Upper lobe of right lung (tissue), 1 donor: ENCODE measurements around the gene NT5DC4. TPM values are rescaled to one million over a fixed set of nuclear protein-coding genes. Genes with fewer than 3 reads are reported as not detected.

ENCODE experiments used
- ATAC-seq: fragments of 200-7000 bp; cut with Tn5 transposase; one replicate; pipeline ENCODE4 v1.9.1; 2020; ENCODE audit warnings: mild to moderate bottlenecking, moderate library complexity
- DNase-seq: peaks from one replicate; pipeline ENCODE4 v3.0.0-alpha.2; 2020
- H3K27ac ChIP-seq: fragments of 200-600 bp; one replicate; pipeline ENCODE4 v1.8.0; 2022
- H3K27me3 ChIP-seq: fragments of 200-600 bp; one replicate; pipeline ENCODE4 v1.8.0; 2022; ENCODE audit warnings: mild to moderate bottlenecking
- H3K36me3 ChIP-seq: fragments of 200-600 bp; one replicate; pipeline ENCODE4 v1.8.0; 2022
- H3K4me1 ChIP-seq: fragments of 200-600 bp; one replicate; pipeline ENCODE4 v1.8.0; 2022
- H3K4me3 ChIP-seq: fragments of 200-600 bp; one replicate; pipeline ENCODE4 v1.8.0; 2022; ENCODE audit warnings: mild to moderate bottlenecking
- H3K9me3 ChIP-seq: fragments of 200-600 bp; one replicate; pipeline ENCODE4 v1.8.0; 2022
- CTCF ChIP-seq: fragments of 200-600 bp; IDR thresholded peaks from one replicate; pipeline ENCODE4 v1.8.0; 2022; ENCODE audit warnings: antibody characterized with exemption
- intact Hi-C: fragments of 100-400 bp; cut with DNase I; formaldehyde crosslinking; loops from one replicate; pipeline ENCODE4 v1.11.0; 2022
- total RNA-seq: library from RNA; stranded (reverse); fragmentation: NEBNext Ultra II Directional; extraction: Animal tissue kit (Norgen Biotek cat#: 25700); gene quantifications from one replicate; pipeline ENCODE4 v1.2.1, GENCODE V29; 2021
- donor health status: DM: no; HTN: yes; CAD: no; lungs with severe emphysema.

Gene NT5DC4
- total RNA-seq, 1 donor from 2014 or later, result not detected

GRCh38 chr2:112774536-112775285 lies 53.9 kb downstream of the NT5DC4 start:
- no peaks in the 10 kb centered on the region for H3K9me3 ChIP-seq
- no peak for TF ChIP-seq CTCF
- no peaks in the 10 kb centered on the region for H3K36me3 ChIP-seq
- no peak overlapping the region for H3K27ac ChIP-seq
- ATAC-seq (no peak), DNase-seq (no peak)
- H3K4me1 ChIP-seq, result no peaks in the 10 kb centered on the region
- no peaks in the 10 kb centered on the region for H3K27me3 ChIP-seq
- intact Hi-C loops, result no loop called here
- H3K4me3 ChIP-seq, result no peak overlapping the region

- intact Hi-C loops, result no loop called here
- no peak for TF ChIP-seq CTCF
- no peak overlapping the region for H3K4me3 ChIP-seq
- H3K4me1 ChIP-seq, result no peaks in the 10 kb centered on the region
- ATAC-seq, result no peak
- H3K36me3 ChIP-seq, result no peaks in the 10 kb centered on the region
- no peaks in the 10 kb centered on the region for H3K9me3 ChIP-seq
- no peaks in the 10 kb centered on the region for H3K27me3 ChIP-seq
- no peak for DNase-seq
- no peak overlapping the region for H3K27ac ChIP-seq
These were observed 55.3 kb downstream of the NT5DC4 start for GRCh38 chr2:112776113-112776512.

- no peak overlapping the region for H3K27ac ChIP-seq
- intact Hi-C loops, result no loop called here
- H3K9me3 ChIP-seq, result no peaks in the 10 kb centered on the region
- no peak for TF ChIP-seq CTCF
- no peaks in the 10 kb centered on the region for H3K4me1 ChIP-seq
- no peak overlapping the region for H3K4me3 ChIP-seq
- no peaks in the 10 kb centered on the region for H3K27me3 ChIP-seq
- DNase-seq (no peak), ATAC-seq (no peak)
- H3K36me3 ChIP-seq, result no peaks in the 10 kb centered on the region
These were observed 56.2 kb downstream of the NT5DC4 start for GRCh38 chr2:112777036-112777435.

GRCh38 chr2:112779598-112779997 lies 58.8 kb downstream of the NT5DC4 start:
- H3K27me3 ChIP-seq, result no peaks in the 10 kb centered on the region
- no peaks in the 10 kb centered on the region for H3K9me3 ChIP-seq
- no peak for DNase-seq
- H3K4me1 ChIP-seq, result no peaks in the 10 kb centered on the region
- H3K4me3 ChIP-seq, result no peak overlapping the region
- intact Hi-C loops, result no loop called here
- no peak for ATAC-seq
- TF ChIP-seq CTCF, result no peak
- no peak overlapping the region for H3K27ac ChIP-seq
- H3K36me3 ChIP-seq, result no peaks in the 10 kb centered on the region

- Histone ChIP-seq H3K27me3 (no peaks in the 10 kb centered on the region), H3K27ac (no peak overlapping the region), H3K9me3 (no peaks in the 10 kb centered on the region), H3K4me1 (no peaks in the 10 kb centered on the region), H3K36me3 (no peaks in the 10 kb centered on the region), H3K4me3 (no peak overlapping the region)
- TF ChIP-seq CTCF, result no peak
- intact Hi-C loops, result no loop called here
- DNase-seq, result no peak
- ATAC-seq, result no peak
These were observed 61.5 kb downstream of the NT5DC4 start for GRCh38 chr2:112782234-112782799.
